GM12873 (cell line): Measurements from ENCODE around the gene ALPP.

Experiments used
- CTCF ChIP-seq: IDR thresholded peaks from 2 replicates; pipeline ENCODE4 v1.5.1; 2012; ENCODE audit warnings: low read depth, mild to moderate bottlenecking, moderate library complexity, low read length, control low read depth; ENCODE audit not compliant: insufficient read depth; ENCODE audit errors: missing control alignments

ALPP gene

GRCh38 chr2:232349946-232350635 is 28.5 kb upstream of the ALPP start:
- TF ChIP-seq CTCF, result no peak

GRCh38 chr2:232350804-232351685 is 27.5 kb upstream of the ALPP start:
- no peak for TF ChIP-seq CTCF

GRCh38 chr2:232351686-232352510 is 26.7 kb upstream of the ALPP start:
- no peak for TF ChIP-seq CTCF

GRCh38 chr2:232352511-232353091 is 25.9 kb upstream of the ALPP start:
- TF ChIP-seq CTCF, result no peak

GRCh38 chr2:232353096-232353495 is 25.5 kb upstream of the ALPP start:
- no peak for TF ChIP-seq CTCF

GRCh38 chr2:232353660-232354059 is 24.9 kb upstream of the ALPP start:
- no peak for TF ChIP-seq CTCF
